ENCODE results near the gene KIF1A. TPM values are rescaled to one million over a fixed set of nuclear protein-coding genes. Genes with fewer than 3 reads are reported as not detected.

The KIF1A gene
- total and polyA plus RNA-seq, 5 donors from 2014 or later, result not detected

- Histone ChIP-seq H3K4me1 (ENCODE audit: control insufficient read depth, insufficient read depth, low read length, poor library complexity, severe bottlenecking) (no peaks in the 10 kb centered on the region), H3K27me3 (ENCODE audit: control insufficient read depth, insufficient read depth, low read length) (no peaks in the 10 kb centered on the region), H3K27ac (ENCODE audit: insufficient read depth, low read length, poor library complexity, severe bottlenecking) (no peak overlapping the region), H3K36me3 (ENCODE audit: control insufficient read depth, insufficient read depth, low read length) (no peaks in the 10 kb centered on the region), H3K4me3 (ENCODE audit: low read depth, low read length) (no peak overlapping the region), H3K9me3 (ENCODE audit: control insufficient read depth in 2 of 2, low read length in 2 of 2) (no peaks in the 10 kb centered on the region)
- ATAC-seq (ENCODE audit: low read depth in 2 of 2), result no peak
- H3K4me3 Mint-ChIP-seq, result no peak overlapping the region
- no peaks in the 10 kb centered on the region for H3K36me3 Mint-ChIP-seq
- H3K9me3 Mint-ChIP-seq, result peaks cover 0 to 21% (median 2%) of the 10 kb centered on the region in 7 donors
- no peaks in the 10 kb centered on the region for H3K4me1 Mint-ChIP-seq
- peaks cover 9% of the 10 kb centered on the region for H3K27me3 Mint-ChIP-seq
- DNase-seq, result no peak
- no peak overlapping the region for H3K27ac Mint-ChIP-seq
Observed at GRCh38 chr2:240810199-240810598, 9.8 kb downstream of the KIF1A start.

- Mint-ChIP-seq H3K9me3 (peaks cover 0 to 22% (median 2%) of the 10 kb centered on the region in 7 donors), H3K4me1 (no peaks in the 10 kb centered on the region), H3K27me3 (peaks cover 15% of the 10 kb centered on the region), H3K4me3 (no peak overlapping the region), H3K36me3 (no peaks in the 10 kb centered on the region), H3K27ac (no peak overlapping the region)
- Histone ChIP-seq H3K4me1 (ENCODE audit: control insufficient read depth, insufficient read depth, low read length, poor library complexity, severe bottlenecking) (no peaks in the 10 kb centered on the region), H3K27me3 (ENCODE audit: control insufficient read depth, insufficient read depth, low read length) (no peaks in the 10 kb centered on the region), H3K36me3 (ENCODE audit: control insufficient read depth, insufficient read depth, low read length) (no peaks in the 10 kb centered on the region), H3K9me3 (ENCODE audit: control insufficient read depth in 2 of 2, low read length in 2 of 2) (no peaks in the 10 kb centered on the region), H3K4me3 (ENCODE audit: low read depth, low read length) (no peak overlapping the region), H3K27ac (ENCODE audit: insufficient read depth, low read length, poor library complexity, severe bottlenecking) (no peak overlapping the region)
- DNase-seq (no peak), ATAC-seq (ENCODE audit: low read depth in 2 of 2) (no peak)
Observed at GRCh38 chr2:240809276-240809675, 10.7 kb downstream of the KIF1A start.

GRCh38 chr2:240806459-240806858, 13.6 kb downstream of the KIF1A start:
- Histone ChIP-seq H3K27ac (ENCODE audit: insufficient read depth, low read length, poor library complexity, severe bottlenecking) (no peak overlapping the region), H3K4me1 (ENCODE audit: control insufficient read depth, insufficient read depth, low read length, poor library complexity, severe bottlenecking) (no peaks in the 10 kb centered on the region), H3K9me3 (ENCODE audit: control insufficient read depth in 2 of 2, low read length in 2 of 2) (no peaks in the 10 kb centered on the region), H3K27me3 (ENCODE audit: control insufficient read depth, insufficient read depth, low read length) (peaks cover 3% of the 10 kb centered on the region), H3K4me3 (ENCODE audit: low read depth, low read length) (no peak overlapping the region), H3K36me3 (ENCODE audit: control insufficient read depth, insufficient read depth, low read length) (no peaks in the 10 kb centered on the region)
- peaks cover 0 to 10% (median 2%) of the 10 kb centered on the region in 7 donors for H3K9me3 Mint-ChIP-seq
- no peak overlapping the region for H3K4me3 Mint-ChIP-seq
- no peak for ATAC-seq (ENCODE audit: low read depth in 2 of 2)
- H3K36me3 Mint-ChIP-seq, result no peaks in the 10 kb centered on the region
- peak overlapping the region in 1 of 3 donors; percentile 66 for H3K27ac Mint-ChIP-seq
- H3K4me1 Mint-ChIP-seq, result no peaks in the 10 kb centered on the region
- H3K27me3 Mint-ChIP-seq, result peaks cover 28% of the 10 kb centered on the region
- no peak for DNase-seq

- Mint-ChIP-seq H3K4me3 (no peak overlapping the region), H3K27ac (peak overlapping the region in 1 of 3 donors; percentile 66), H3K4me1 (no peaks in the 10 kb centered on the region), H3K36me3 (no peaks in the 10 kb centered on the region), H3K27me3 (peaks cover 32% of the 10 kb centered on the region), H3K9me3 (peaks cover 0 to 8% (median 2%) of the 10 kb centered on the region in 7 donors)
- no peaks in the 10 kb centered on the region for H3K4me1 ChIP-seq (ENCODE audit: control insufficient read depth, insufficient read depth, low read length, poor library complexity, severe bottlenecking)
- ATAC-seq (ENCODE audit: low read depth in 2 of 2), result no peak
- no peaks in the 10 kb centered on the region for H3K36me3 ChIP-seq (ENCODE audit: control insufficient read depth, insufficient read depth, low read length)
- H3K4me3 ChIP-seq (ENCODE audit: low read depth, low read length), result no peak overlapping the region
- DNase-seq, result no peak
- peaks cover 3% of the 10 kb centered on the region for H3K27me3 ChIP-seq (ENCODE audit: control insufficient read depth, insufficient read depth, low read length)
- no peak overlapping the region for H3K27ac ChIP-seq (ENCODE audit: insufficient read depth, low read length, poor library complexity, severe bottlenecking)
- H3K9me3 ChIP-seq (ENCODE audit: control insufficient read depth in 2 of 2, low read length in 2 of 2), result no peaks in the 10 kb centered on the region
Observed at GRCh38 chr2:240806006-240806405, 14.0 kb downstream of the KIF1A start.

GRCh38 chr2:240803191-240803590, 16.8 kb downstream of the KIF1A start:
- ATAC-seq (ENCODE audit: low read depth in 2 of 2) (no peak), DNase-seq (no peak)
- Histone ChIP-seq H3K4me1 (ENCODE audit: control insufficient read depth, insufficient read depth, low read length, poor library complexity, severe bottlenecking) (no peaks in the 10 kb centered on the region), H3K4me3 (ENCODE audit: low read depth, low read length) (no peak overlapping the region), H3K9me3 (ENCODE audit: control insufficient read depth in 2 of 2, low read length in 2 of 2) (no peaks in the 10 kb centered on the region), H3K27me3 (ENCODE audit: control insufficient read depth, insufficient read depth, low read length) (peaks cover 3% of the 10 kb centered on the region), H3K36me3 (ENCODE audit: control insufficient read depth, insufficient read depth, low read length) (no peaks in the 10 kb centered on the region), H3K27ac (ENCODE audit: insufficient read depth, low read length, poor library complexity, severe bottlenecking) (no peak overlapping the region)
- no peak overlapping the region for H3K27ac Mint-ChIP-seq
- H3K4me1 Mint-ChIP-seq, result no peaks in the 10 kb centered on the region
- H3K4me3 Mint-ChIP-seq, result no peak overlapping the region
- H3K27me3 Mint-ChIP-seq, result peaks cover 34% of the 10 kb centered on the region
- H3K9me3 Mint-ChIP-seq, result peaks cover 0 to 8% (median 0%) of the 10 kb centered on the region in 7 donors
- H3K36me3 Mint-ChIP-seq, result no peaks in the 10 kb centered on the region

GRCh38 chr2:240799033-240799820, 20.8 kb downstream of the KIF1A start:
- Mint-ChIP-seq H3K36me3 (no peaks in the 10 kb centered on the region), H3K4me3 (no peak overlapping the region), H3K27ac (no peak overlapping the region), H3K27me3 (peaks cover 19% of the 10 kb centered on the region), H3K9me3 (peaks cover 0 to 1% (median 0%) of the 10 kb centered on the region in 7 donors), H3K4me1 (no peaks in the 10 kb centered on the region)
- no peaks in the 10 kb centered on the region for H3K36me3 ChIP-seq (ENCODE audit: control insufficient read depth, insufficient read depth, low read length)
- H3K27ac ChIP-seq (ENCODE audit: insufficient read depth, low read length, poor library complexity, severe bottlenecking), result no peak overlapping the region
- no peak for ATAC-seq (ENCODE audit: low read depth in 2 of 2)
- no peak overlapping the region for H3K4me3 ChIP-seq (ENCODE audit: low read depth, low read length)
- H3K27me3 ChIP-seq (ENCODE audit: control insufficient read depth, insufficient read depth, low read length), result peaks cover 3% of the 10 kb centered on the region
- H3K9me3 ChIP-seq (ENCODE audit: control insufficient read depth in 2 of 2, low read length in 2 of 2), result no peaks in the 10 kb centered on the region
- no peak for DNase-seq
- no peaks in the 10 kb centered on the region for H3K4me1 ChIP-seq (ENCODE audit: control insufficient read depth, insufficient read depth, low read length, poor library complexity, severe bottlenecking)

GRCh38 chr2:240798327-240798905, 21.6 kb downstream of the KIF1A start:
- no peak overlapping the region for H3K27ac Mint-ChIP-seq
- no peaks in the 10 kb centered on the region for H3K9me3 Mint-ChIP-seq
- no peaks in the 10 kb centered on the region for H3K4me1 Mint-ChIP-seq
- no peaks in the 10 kb centered on the region for H3K36me3 Mint-ChIP-seq
- DNase-seq (no peak), ATAC-seq (ENCODE audit: low read depth in 2 of 2) (no peak)
- H3K4me3 Mint-ChIP-seq, result no peak overlapping the region
- H3K9me3 ChIP-seq (ENCODE audit: control insufficient read depth in 2 of 2, low read length in 2 of 2), result no peaks in the 10 kb centered on the region
- H3K4me3 ChIP-seq (ENCODE audit: low read depth, low read length), result no peak overlapping the region
- H3K27me3 ChIP-seq (ENCODE audit: control insufficient read depth, insufficient read depth, low read length), result peaks cover 3% of the 10 kb centered on the region
- H3K36me3 ChIP-seq (ENCODE audit: control insufficient read depth, insufficient read depth, low read length), result no peaks in the 10 kb centered on the region
- no peaks in the 10 kb centered on the region for H3K4me1 ChIP-seq (ENCODE audit: control insufficient read depth, insufficient read depth, low read length, poor library complexity, severe bottlenecking)
- peaks cover 11% of the 10 kb centered on the region for H3K27me3 Mint-ChIP-seq
- H3K27ac ChIP-seq (ENCODE audit: insufficient read depth, low read length, poor library complexity, severe bottlenecking), result no peak overlapping the region

GRCh38 chr2:240797914-240798313, 22.1 kb downstream of the KIF1A start:
- Histone ChIP-seq H3K4me3 (ENCODE audit: low read depth, low read length) (no peak overlapping the region), H3K4me1 (ENCODE audit: control insufficient read depth, insufficient read depth, low read length, poor library complexity, severe bottlenecking) (no peaks in the 10 kb centered on the region), H3K36me3 (ENCODE audit: control insufficient read depth, insufficient read depth, low read length) (no peaks in the 10 kb centered on the region), H3K27ac (ENCODE audit: insufficient read depth, low read length, poor library complexity, severe bottlenecking) (no peak overlapping the region), H3K9me3 (ENCODE audit: control insufficient read depth in 2 of 2, low read length in 2 of 2) (no peaks in the 10 kb centered on the region), H3K27me3 (ENCODE audit: control insufficient read depth, insufficient read depth, low read length) (peaks cover 3% of the 10 kb centered on the region)
- Mint-ChIP-seq H3K27me3 (peaks cover 8% of the 10 kb centered on the region), H3K9me3 (no peaks in the 10 kb centered on the region), H3K4me3 (no peak overlapping the region), H3K27ac (no peak overlapping the region), H3K4me1 (no peaks in the 10 kb centered on the region), H3K36me3 (no peaks in the 10 kb centered on the region)
- DNase-seq (no peak), ATAC-seq (ENCODE audit: low read depth in 2 of 2) (no peak)

Data from CD4-positive, CD25-positive, alpha-beta regulatory T cell (primary cell).